Keratinocyte (primary cell): ENCODE measurements around the gene CLSTN2. TPM values are rescaled to one million over a fixed set of nuclear protein-coding genes. Genes with fewer than 3 reads are reported as not detected.

Source experiments
- DNase-seq: peaks from one replicate; pipeline ENCODE4 v3.0.0-alpha.2; 2011; ENCODE audit warnings: low read depth, missing footprints, low spot score
- FAIRE-seq: peaks from 2 replicates; lab custom pipeline; 2011; peaks lifted over from hg19 to GRCh38; lab: Jason Lieb, UNC
- H2AFZ ChIP-seq: 2 replicates; pipeline ENCODE4 v1.6.0; 2012; ENCODE audit warnings: low read length, control low read depth, inconsistent platforms; ENCODE audit not compliant: control insufficient read depth
- H3K27ac ChIP-seq: 2 replicates; pipeline ENCODE4 v1.5.1; 2011; ENCODE audit warnings: low read length; ENCODE audit not compliant: control insufficient read depth, insufficient read depth
- H3K27me3 ChIP-seq: 3 replicates; pipeline ENCODE4 v1.6.0; 2011; ENCODE audit warnings: low read length; ENCODE audit not compliant: control insufficient read depth, insufficient read depth; ENCODE audit errors: extremely low read depth
- H3K36me3 ChIP-seq, 2 experiments: 2 replicates in 1 of 2; 3 replicates in 1 of 2; pipeline ENCODE4 v1.5.1; 2011; ENCODE audit warnings: low read length in 2 of 2, mild to moderate bottlenecking in 1 of 2; ENCODE audit not compliant: control insufficient read depth in 2 of 2, insufficient read depth in 2 of 2; ENCODE audit errors: extremely low read depth in 1 of 2
- H3K4me1 ChIP-seq: 3 replicates; pipeline ENCODE4 v1.5.1; 2011; ENCODE audit warnings: low read length; ENCODE audit not compliant: control insufficient read depth, insufficient read depth; ENCODE audit errors: extremely low read depth
- H3K4me2 ChIP-seq: 3 replicates; pipeline ENCODE4 v1.6.0; 2011; ENCODE audit warnings: low read depth, low read length; ENCODE audit not compliant: control insufficient read depth, insufficient read depth; ENCODE audit errors: extremely low read depth
- H3K4me3 ChIP-seq, 3 experiments: fragments of 200-600 bp in 1 of 3; sonication (generic) in 1 of 3; 2 replicates in 2 of 3; 3 replicates in 1 of 3; pipeline ENCODE4 v1.5.1; 2011 to 2016; ENCODE audit warnings: low read length in 3 of 3, mild to moderate bottlenecking in 3 of 3, control low read depth in 2 of 3, inconsistent platforms in 1 of 3, low read depth in 1 of 3, mixed read lengths in 1 of 3, mixed run types in 1 of 3, moderate library complexity in 1 of 3; ENCODE audit not compliant: control insufficient read depth in 2 of 3, insufficient read depth in 2 of 3; ENCODE audit errors: extremely low read depth in 1 of 3
- H3K79me2 ChIP-seq: 2 replicates; pipeline ENCODE4 v1.6.0; 2012; ENCODE audit warnings: low read length; ENCODE audit not compliant: control insufficient read depth, insufficient read depth
- H3K9ac ChIP-seq: 3 replicates; pipeline ENCODE4 v1.6.0; 2011; ENCODE audit warnings: low read length; ENCODE audit not compliant: control insufficient read depth, insufficient read depth; ENCODE audit errors: extremely low read depth
- H3K9me1 ChIP-seq: 3 replicates; pipeline ENCODE4 v1.6.0; 2011; ENCODE audit warnings: low read length; ENCODE audit not compliant: control insufficient read depth, insufficient read depth; ENCODE audit errors: extremely low read depth
- H3K9me3 ChIP-seq: 2 replicates; pipeline ENCODE4 v1.5.1; 2012; ENCODE audit warnings: low read depth, low read length; ENCODE audit not compliant: control insufficient read depth
- H4K20me1 ChIP-seq: 3 replicates; pipeline ENCODE4 v1.6.0; 2011; ENCODE audit warnings: low read length; ENCODE audit not compliant: control insufficient read depth, insufficient read depth; ENCODE audit errors: extremely low read depth
- CTCF ChIP-seq, 3 experiments: IDR thresholded peaks in 1 of 3; conservative IDR thresholded peaks in 1 of 3; optimal IDR thresholded peaks in 1 of 3; 2 replicates in 2 of 3; 3 replicates in 1 of 3; pipeline versions ENCODE3 to v1.5.1; 2011; ENCODE audit warnings: low read length in 3 of 3, mild to moderate bottlenecking in 3 of 3, moderate library complexity in 2 of 3, control low read depth in 1 of 3, inconsistent platforms in 1 of 3; ENCODE audit not compliant: insufficient read depth in 2 of 3; ENCODE audit errors: extremely low read depth in 1 of 3
- EZH2 ChIP-seq: IDR thresholded peaks from one replicate; pipeline ENCODE4 v1.6.1; 2012; ENCODE audit warnings: inconsistent platforms, mild to moderate bottlenecking, low read length, moderate library complexity
- dilution Hi-C: fragments of 300-500 bp; cut with MboI; formaldehyde crosslinking; loops from one replicate; pipeline ENCODE4 v1.7.0; 2020; ENCODE audit warnings: low sequenced_read_pairs; ENCODE audit not compliant: extremely low pct_ligation_motif_present
- polyA plus RNA-seq, 5 experiments: library from polyadenylated mRNA; depleted of rRNA in 3 of 5; stranded (reverse) in 3 of 5; stranded (forward) in 1 of 5; unstranded in 1 of 5; fragments of >200 nt; gene quantifications; 1 replicate in 1 of 5; 2 replicates in 3 of 5; 3 replicates in 1 of 5; pipeline versions ENCODE4 v1.2.1 to v1.2.3, GENCODE V29; 2011 to 2012; ENCODE audit warnings: missing spikeins in 2 of 5, low read depth in 1 of 5, low replicate concordance in 1 of 5

CLSTN2 gene
- polyA plus RNA-seq, 1 donor (not counting 4 experiments of a cell fraction or from before 2014, with no cell fraction given), result 0.09 TPM

GRCh38 chr3:140265302-140265701 lies 330.3 kb downstream of the CLSTN2 start:
- peaks cover 3% of the 10 kb centered on the region for H3K4me1 ChIP-seq
- no peak overlapping the region for H2AFZ ChIP-seq
- no peak for FAIRE-seq
- no peaks in the 10 kb centered on the region for H3K9me3 ChIP-seq
- peaks cover 8% of the 10 kb centered on the region for H3K27me3 ChIP-seq
- no peak for TF ChIP-seq EZH2
- no peak for TF ChIP-seq CTCF (optimal IDR thresholded peaks at IDR 0.05 in 1 of 3, IDR thresholded peaks at IDR 0.05 in 1 of 3, conservative IDR thresholded peaks at IDR 0.05 in 1 of 3; ENCODE audit: extremely low read depth in 1 of 3, insufficient read depth in 2 of 3, low read length in 3 of 3)
- no peaks in the 10 kb centered on the region for H4K20me1 ChIP-seq
- DNase-seq, result no peak
- no peak overlapping the region for H3K9ac ChIP-seq
- no peak overlapping the region for H3K27ac ChIP-seq
- no peaks in the 10 kb centered on the region for H3K36me3 ChIP-seq
- no peak overlapping the region for H3K4me2 ChIP-seq
- no peaks in the 10 kb centered on the region for H3K9me1 ChIP-seq
- dilution Hi-C loops, result no loop called here
- H3K4me3 ChIP-seq, result no peak overlapping the region
- H3K79me2 ChIP-seq, result no peaks in the 10 kb centered on the region

- Histone ChIP-seq H3K9ac (no peak overlapping the region), H3K4me3 (no peak overlapping the region), H3K27me3 (peaks cover 8% of the 10 kb centered on the region), H2AFZ (no peak overlapping the region), H3K27ac (no peak overlapping the region), H3K9me1 (no peaks in the 10 kb centered on the region), H3K4me1 (peaks cover 8% of the 10 kb centered on the region), H3K36me3 (no peaks in the 10 kb centered on the region), H3K9me3 (no peaks in the 10 kb centered on the region), H4K20me1 (no peaks in the 10 kb centered on the region), H3K79me2 (no peaks in the 10 kb centered on the region), H3K4me2 (no peak overlapping the region)
- FAIRE-seq, result no peak
- TF ChIP-seq CTCF (optimal IDR thresholded peaks at IDR 0.05 in 1 of 3, IDR thresholded peaks at IDR 0.05 in 1 of 3, conservative IDR thresholded peaks at IDR 0.05 in 1 of 3; ENCODE audit: extremely low read depth in 1 of 3, insufficient read depth in 2 of 3, low read length in 3 of 3) (no peak), EZH2 (no peak)
- DNase-seq, result no peak
- dilution Hi-C loops, result no loop called here
These were observed 333.1 kb downstream of the CLSTN2 start for GRCh38 chr3:140268103-140268502.
